ENCODE measurements around the gene CTU2.

Gene CTU2

GRCh38 chr16:88681709-88682451, 24.4 kb upstream of the CTU2 start:
- DNase-seq (ENCODE audit: low read depth) = peak; percentile 36

- no peak for DNase-seq (ENCODE audit: low read depth)
Measured at GRCh38 chr16:88684569-88685155, 21.6 kb upstream of the CTU2 start.

GRCh38 chr16:88685156-88686061, 20.9 kb upstream of the CTU2 start:
- DNase-seq (ENCODE audit: low read depth) = peak; percentile 39

- DNase-seq (ENCODE audit: low read depth) = no peak
Measured at GRCh38 chr16:88686062-88686438, 20.3 kb upstream of the CTU2 start.

- peak; percentile 82 for DNase-seq (ENCODE audit: low read depth)
Measured at GRCh38 chr16:88686439-88687253, 19.7 kb upstream of the CTU2 start, which contains the start of gene SNAI3. SNAI3 (minus strand) TSS chr16:88686507; CDS start chr16:88686406, 101 bp downstream.

GRCh38 chr16:88687254-88687576, 19.1 kb upstream of the CTU2 start:
- DNase-seq (ENCODE audit: low read depth) = no peak

GRCh38 chr16:88687676-88688012, 18.7 kb upstream of the CTU2 start:
- DNase-seq (ENCODE audit: low read depth) = no peak

- DNase-seq (ENCODE audit: low read depth) = no peak
Measured at GRCh38 chr16:88688013-88688778, 18.1 kb upstream of the CTU2 start.

GRCh38 chr16:88690341-88691128, 15.8 kb upstream of the CTU2 start:
- no peak for DNase-seq (ENCODE audit: low read depth)

GRCh38 chr16:88691129-88691813, 15.0 kb upstream of the CTU2 start:
- DNase-seq (ENCODE audit: low read depth) = no peak

GRCh38 chr16:88691924-88692560, 14.3 kb upstream of the CTU2 start:
- peak; percentile 35 for DNase-seq (ENCODE audit: low read depth)

GRCh38 chr16:88692861-88693260, 13.4 kb upstream of the CTU2 start:
- DNase-seq (ENCODE audit: low read depth) = no peak

GRCh38 chr16:88693420-88694177, 12.7 kb upstream of the CTU2 start:
- DNase-seq (ENCODE audit: low read depth) = no peak

- no peak for DNase-seq (ENCODE audit: low read depth)
Measured at GRCh38 chr16:88694221-88695087, 11.8 kb upstream of the CTU2 start.

GRCh38 chr16:88695218-88695617, 11.1 kb upstream of the CTU2 start:
- DNase-seq (ENCODE audit: low read depth) = no peak

- no peak for DNase-seq (ENCODE audit: low read depth)
Measured at GRCh38 chr16:88695753-88696152, 10.6 kb upstream of the CTU2 start.

- DNase-seq (ENCODE audit: low read depth) = no peak
Measured at GRCh38 chr16:88696441-88696840, 9.9 kb upstream of the CTU2 start.

Data from activated T-helper 1 cell treated with Interleukin-2 at 50 U/mL for 16 hours (primary cell).